SK-N-MC (cell line): Measurements from ENCODE around the gene ROMO1.
"Not testable (repeated sequence)": the region's sequence is repeated elsewhere in the genome, so short reads cannot be mapped to it uniquely, and the experiment has no call there.

Experiments
- DNase-seq: peaks from one replicate; pipeline ENCODE4 v3.0.0-alpha.2; 2011; ENCODE audit warnings: low read depth, low spot score
- H3K27ac ChIP-seq: fragments of 200-600 bp; sonication (generic); 2 replicates; pipeline ENCODE4 v1.5.1; 2016; ENCODE audit warnings: mixed run types
- H3K36me3 ChIP-seq: fragments of 200-600 bp; sonication (generic); 2 replicates; pipeline ENCODE4 v1.6.1; 2017; ENCODE audit warnings: antibody characterized with exemption, low read length, mixed read lengths; ENCODE audit not compliant: insufficient read depth
- H3K4me3 ChIP-seq: fragments of 200-600 bp; sonication (generic); 2 replicates; pipeline ENCODE4 v1.5.1; 2016
- H3K9ac ChIP-seq: fragments of 200-600 bp; sonication (generic); 2 replicates; pipeline ENCODE4 v1.8.0; 2017; ENCODE audit warnings: mixed run types, mixed read lengths; ENCODE audit not compliant: insufficient read length
- H3K9me3 ChIP-seq: fragments of 200-600 bp; sonication (generic); 2 replicates; pipeline ENCODE4 v1.6.1; 2017; ENCODE audit warnings: low read depth, mild to moderate bottlenecking, antibody characterized with exemption, low read length, moderate library complexity, mixed read lengths
- EZH2 ChIP-seq: fragments of 200-600 bp; sonication (generic); IDR thresholded peaks from one replicate; pipeline ENCODE4 v1.6.1; 2017; ENCODE audit warnings: antibody characterized with exemption
- FOXP2 ChIP-seq: optimal IDR thresholded peaks from 2 replicates; pipeline ENCODE3; 2011; ENCODE audit warnings: mild to moderate bottlenecking, moderate library complexity; ENCODE audit not compliant: insufficient read depth; ENCODE audit errors: extremely low read length, control extremely low read depth
- POLR2AphosphoS5 ChIP-seq: IDR thresholded peaks from 2 replicates; pipeline ENCODE4 v1.6.1; 2012; ENCODE audit warnings: mild to moderate bottlenecking, low read depth, low read length, borderline replicate concordance

ROMO1 gene

GRCh38 chr20:35738410-35739179 is 39.4 kb downstream of the ROMO1 start:
- TF ChIP-seq EZH2, result no peak
- no peak for TF ChIP-seq POLR2AphosphoS5
- no peak for TF ChIP-seq FOXP2
- peak overlapping the region; percentile 26 for H3K9ac ChIP-seq
- no peak for DNase-seq
- H3K36me3 ChIP-seq, result peaks cover 72% of the 10 kb centered on the region
- H3K4me3 ChIP-seq, result peak overlapping the region; percentile 36; the same call in 1 of the 2 replicates
- no peaks in the 10 kb centered on the region for H3K9me3 ChIP-seq
- no peak overlapping the region for H3K27ac ChIP-seq

- TF ChIP-seq FOXP2, result no peak
- no peak for TF ChIP-seq EZH2
- TF ChIP-seq POLR2AphosphoS5, result 0 out of 2 replicates have a peak, but pooled peaks have one; percentile 16
- Histone ChIP-seq H3K36me3 (peaks cover 63% of the 10 kb centered on the region), H3K9me3 (no peaks in the 10 kb centered on the region), H3K9ac (peak overlapping the region; percentile 100), H3K4me3 (peak overlapping the region; percentile 90), H3K27ac (peak overlapping the region; percentile 28; the same call in 1 of the 2 replicates)
- DNase-seq, result no peak
These were observed 40.3 kb downstream of the ROMO1 start for GRCh38 chr20:35739294-35740163.

- Histone ChIP-seq H3K36me3 (peaks cover 37% of the 10 kb centered on the region), H3K4me3 (peak within 1 kb of the TSS; percentile 90), H3K9me3 (no peaks in the 10 kb centered on the region), H3K9ac (peak within 1 kb of the TSS; percentile 100), H3K27ac (peak within 1 kb of the TSS; percentile 99)
- TF ChIP-seq POLR2AphosphoS5 (peak; percentile 93), EZH2 (no peak), FOXP2 (peak; percentile 98)
- peak; percentile 100 for DNase-seq
These were observed 42.9 kb downstream of the ROMO1 start, which contains the start of gene RBM39 for GRCh38 chr20:35741892-35742740. RBM39 (minus strand) TSS chr20:35742260; CDS start chr20:35740874, 1,386 bp downstream.

- peak overlapping the region; percentile 99 for H3K9ac ChIP-seq
- H3K36me3 ChIP-seq, result peaks cover 29% of the 10 kb centered on the region
- peak overlapping the region; percentile 88 for H3K4me3 ChIP-seq
- H3K9me3 ChIP-seq, result no peaks in the 10 kb centered on the region
- TF ChIP-seq FOXP2 (no peak), EZH2 (no peak), POLR2AphosphoS5 (no peak)
- peak overlapping the region; percentile 97 for H3K27ac ChIP-seq
- no peak for DNase-seq
These were observed 43.7 kb downstream of the ROMO1 start for GRCh38 chr20:35742741-35743523.

- no peak for DNase-seq
- Histone ChIP-seq H3K36me3 (peaks cover 19% of the 10 kb centered on the region), H3K4me3 (peak overlapping the region; percentile 88; the same call in 1 of the 2 replicates), H3K9me3 (no peaks in the 10 kb centered on the region), H3K27ac (peak overlapping the region; percentile 97), H3K9ac (peak overlapping the region; percentile 99)
- TF ChIP-seq FOXP2 (no peak), EZH2 (no peak), POLR2AphosphoS5 (no peak)
These were observed 44.7 kb downstream of the ROMO1 start for GRCh38 chr20:35743693-35744491.

GRCh38 chr20:35744492-35744841 is 45.3 kb downstream of the ROMO1 start:
- H3K9me3 ChIP-seq, DNase-seq, H3K4me3 ChIP-seq, H3K9ac ChIP-seq, H3K27ac ChIP-seq: not testable (repeated sequence)
- peaks cover 14% of the 10 kb centered on the region for H3K36me3 ChIP-seq
